ENCODE measurements around the gene OR2K2.

Gene OR2K2
- 0 reads per million in 3 donors for total RNA-seq

- no peak for DNase-seq
- no peak within 1 kb of the TSS for H3K27ac ChIP-seq (ENCODE audit: insufficient read depth, low read length, poor library complexity, severe bottlenecking)
- no peak within 1 kb of the TSS for H3K4me3 ChIP-seq (ENCODE audit: insufficient read depth, low read depth, low read length, poor library complexity, severe bottlenecking)
- no peaks in the 10 kb centered on the region for H3K27me3 ChIP-seq (replicated peaks; ENCODE audit: control insufficient read depth, insufficient read depth, low read length, poor library complexity, severe bottlenecking)
- no peaks in the 10 kb centered on the region for H3K4me1 ChIP-seq (ENCODE audit: control insufficient read depth, insufficient read depth, low read length, poor library complexity, severe bottlenecking)
- H3K36me3 ChIP-seq (ENCODE audit: control insufficient read depth, insufficient read depth, low read length), result no peaks in the 10 kb centered on the region
- H3K9me3 ChIP-seq (ENCODE audit: control insufficient read depth, low read length), result no peaks in the 10 kb centered on the region
These were observed at the start of gene OR2K2 for GRCh38 chr9:111330124-111330523. OR2K2 (minus strand) TSS chr9:111330224; CDS start chr9:111328433, 1,791 bp downstream.

- no peak overlapping the region for H3K4me3 ChIP-seq (ENCODE audit: insufficient read depth, low read depth, low read length, poor library complexity, severe bottlenecking)
- no peaks in the 10 kb centered on the region for H3K9me3 ChIP-seq (ENCODE audit: control insufficient read depth, low read length)
- H3K36me3 ChIP-seq (ENCODE audit: control insufficient read depth, insufficient read depth, low read length), result peaks cover 61% of the 10 kb centered on the region
- no peak overlapping the region for H3K27ac ChIP-seq (ENCODE audit: insufficient read depth, low read length, poor library complexity, severe bottlenecking)
- no peaks in the 10 kb centered on the region for H3K4me1 ChIP-seq (ENCODE audit: control insufficient read depth, insufficient read depth, low read length, poor library complexity, severe bottlenecking)
- DNase-seq, result no peak
- H3K27me3 ChIP-seq (replicated peaks; ENCODE audit: control insufficient read depth, insufficient read depth, low read length, poor library complexity, severe bottlenecking), result no peaks in the 10 kb centered on the region
These were observed 46.0 kb upstream of the OR2K2 start for GRCh38 chr9:111375817-111376564.

- Histone ChIP-seq H3K27ac (ENCODE audit: insufficient read depth, low read length, poor library complexity, severe bottlenecking) (no peak overlapping the region), H3K27me3 (replicated peaks; ENCODE audit: control insufficient read depth, insufficient read depth, low read length, poor library complexity, severe bottlenecking) (no peaks in the 10 kb centered on the region), H3K9me3 (ENCODE audit: control insufficient read depth, low read length) (no peaks in the 10 kb centered on the region), H3K4me3 (ENCODE audit: insufficient read depth, low read depth, low read length, poor library complexity, severe bottlenecking) (no peak overlapping the region), H3K36me3 (ENCODE audit: control insufficient read depth, insufficient read depth, low read length) (peaks cover 66% of the 10 kb centered on the region), H3K4me1 (ENCODE audit: control insufficient read depth, insufficient read depth, low read length, poor library complexity, severe bottlenecking) (no peaks in the 10 kb centered on the region)
- DNase-seq, result no peak
These were observed 45.0 kb upstream of the OR2K2 start for GRCh38 chr9:111375062-111375461.

GRCh38 chr9:111372297-111372696 is 42.3 kb upstream of the OR2K2 start:
- no peaks in the 10 kb centered on the region for H3K9me3 ChIP-seq (ENCODE audit: control insufficient read depth, low read length)
- no peak for DNase-seq
- H3K4me1 ChIP-seq (ENCODE audit: control insufficient read depth, insufficient read depth, low read length, poor library complexity, severe bottlenecking), result no peaks in the 10 kb centered on the region
- no peak overlapping the region for H3K27ac ChIP-seq (ENCODE audit: insufficient read depth, low read length, poor library complexity, severe bottlenecking)
- no peaks in the 10 kb centered on the region for H3K27me3 ChIP-seq (replicated peaks; ENCODE audit: control insufficient read depth, insufficient read depth, low read length, poor library complexity, severe bottlenecking)
- H3K4me3 ChIP-seq (ENCODE audit: insufficient read depth, low read depth, low read length, poor library complexity, severe bottlenecking), result no peak overlapping the region
- peaks cover 71% of the 10 kb centered on the region for H3K36me3 ChIP-seq (ENCODE audit: control insufficient read depth, insufficient read depth, low read length)

GRCh38 chr9:111366978-111367377 is 37.0 kb upstream of the OR2K2 start:
- Histone ChIP-seq H3K36me3 (ENCODE audit: control insufficient read depth, insufficient read depth, low read length) (peaks cover 73% of the 10 kb centered on the region), H3K4me3 (ENCODE audit: insufficient read depth, low read depth, low read length, poor library complexity, severe bottlenecking) (no peak overlapping the region), H3K4me1 (ENCODE audit: control insufficient read depth, insufficient read depth, low read length, poor library complexity, severe bottlenecking) (no peaks in the 10 kb centered on the region), H3K9me3 (ENCODE audit: control insufficient read depth, low read length) (no peaks in the 10 kb centered on the region), H3K27me3 (replicated peaks; ENCODE audit: control insufficient read depth, insufficient read depth, low read length, poor library complexity, severe bottlenecking) (no peaks in the 10 kb centered on the region), H3K27ac (ENCODE audit: insufficient read depth, low read length, poor library complexity, severe bottlenecking) (no peak overlapping the region)
- no peak for DNase-seq

- no peak overlapping the region for H3K27ac ChIP-seq (ENCODE audit: insufficient read depth, low read length, poor library complexity, severe bottlenecking)
- H3K9me3 ChIP-seq (ENCODE audit: control insufficient read depth, low read length), result no peaks in the 10 kb centered on the region
- no peaks in the 10 kb centered on the region for H3K27me3 ChIP-seq (replicated peaks; ENCODE audit: control insufficient read depth, insufficient read depth, low read length, poor library complexity, severe bottlenecking)
- peaks cover 36% of the 10 kb centered on the region for H3K36me3 ChIP-seq (ENCODE audit: control insufficient read depth, insufficient read depth, low read length)
- H3K4me1 ChIP-seq (ENCODE audit: control insufficient read depth, insufficient read depth, low read length, poor library complexity, severe bottlenecking), result no peaks in the 10 kb centered on the region
- no peak overlapping the region for H3K4me3 ChIP-seq (ENCODE audit: insufficient read depth, low read depth, low read length, poor library complexity, severe bottlenecking)
- DNase-seq, result no peak
These were observed 32.5 kb upstream of the OR2K2 start for GRCh38 chr9:111362526-111362925.

- H3K36me3 ChIP-seq (ENCODE audit: control insufficient read depth, insufficient read depth, low read length), result peaks cover 19% of the 10 kb centered on the region
- no peak overlapping the region for H3K27ac ChIP-seq (ENCODE audit: insufficient read depth, low read length, poor library complexity, severe bottlenecking)
- no peaks in the 10 kb centered on the region for H3K27me3 ChIP-seq (replicated peaks; ENCODE audit: control insufficient read depth, insufficient read depth, low read length, poor library complexity, severe bottlenecking)
- H3K9me3 ChIP-seq (ENCODE audit: control insufficient read depth, low read length), result no peaks in the 10 kb centered on the region
- no peak for DNase-seq
- H3K4me3 ChIP-seq (ENCODE audit: insufficient read depth, low read depth, low read length, poor library complexity, severe bottlenecking), result no peak overlapping the region
- no peaks in the 10 kb centered on the region for H3K4me1 ChIP-seq (ENCODE audit: control insufficient read depth, insufficient read depth, low read length, poor library complexity, severe bottlenecking)
These were observed 30.9 kb upstream of the OR2K2 start for GRCh38 chr9:111360881-111361280.

- Histone ChIP-seq H3K4me3 (ENCODE audit: insufficient read depth, low read depth, low read length, poor library complexity, severe bottlenecking) (no peak overlapping the region), H3K4me1 (ENCODE audit: control insufficient read depth, insufficient read depth, low read length, poor library complexity, severe bottlenecking) (no peaks in the 10 kb centered on the region), H3K27ac (ENCODE audit: insufficient read depth, low read length, poor library complexity, severe bottlenecking) (no peak overlapping the region), H3K27me3 (replicated peaks; ENCODE audit: control insufficient read depth, insufficient read depth, low read length, poor library complexity, severe bottlenecking) (no peaks in the 10 kb centered on the region), H3K36me3 (ENCODE audit: control insufficient read depth, insufficient read depth, low read length) (no peaks in the 10 kb centered on the region), H3K9me3 (ENCODE audit: control insufficient read depth, low read length) (no peaks in the 10 kb centered on the region)
- no peak for DNase-seq
These were observed 26.6 kb upstream of the OR2K2 start for GRCh38 chr9:111356481-111357244.

GRCh38 chr9:111352545-111352944 is 22.5 kb upstream of the OR2K2 start:
- Histone ChIP-seq H3K27ac (ENCODE audit: insufficient read depth, low read length, poor library complexity, severe bottlenecking) (no peak overlapping the region), H3K36me3 (ENCODE audit: control insufficient read depth, insufficient read depth, low read length) (no peaks in the 10 kb centered on the region), H3K9me3 (ENCODE audit: control insufficient read depth, low read length) (no peaks in the 10 kb centered on the region), H3K4me1 (ENCODE audit: control insufficient read depth, insufficient read depth, low read length, poor library complexity, severe bottlenecking) (no peaks in the 10 kb centered on the region), H3K4me3 (ENCODE audit: insufficient read depth, low read depth, low read length, poor library complexity, severe bottlenecking) (no peak overlapping the region), H3K27me3 (replicated peaks; ENCODE audit: control insufficient read depth, insufficient read depth, low read length, poor library complexity, severe bottlenecking) (no peaks in the 10 kb centered on the region)
- no peak for DNase-seq

GRCh38 chr9:111350556-111350955 is 20.5 kb upstream of the OR2K2 start:
- H3K27me3 ChIP-seq (replicated peaks; ENCODE audit: control insufficient read depth, insufficient read depth, low read length, poor library complexity, severe bottlenecking), result no peaks in the 10 kb centered on the region
- H3K9me3 ChIP-seq (ENCODE audit: control insufficient read depth, low read length), result no peaks in the 10 kb centered on the region
- H3K4me1 ChIP-seq (ENCODE audit: control insufficient read depth, insufficient read depth, low read length, poor library complexity, severe bottlenecking), result no peaks in the 10 kb centered on the region
- no peak overlapping the region for H3K4me3 ChIP-seq (ENCODE audit: insufficient read depth, low read depth, low read length, poor library complexity, severe bottlenecking)
- no peak for DNase-seq
- no peaks in the 10 kb centered on the region for H3K36me3 ChIP-seq (ENCODE audit: control insufficient read depth, insufficient read depth, low read length)
- H3K27ac ChIP-seq (ENCODE audit: insufficient read depth, low read length, poor library complexity, severe bottlenecking), result no peak overlapping the region
